Measurements from ENCODE around the gene ZFP92.
"Not testable (repeated sequence)": the region's sequence is repeated elsewhere in the genome, so short reads cannot be mapped to it uniquely, and the experiment has no call there.

Gene ZFP92, protein sequence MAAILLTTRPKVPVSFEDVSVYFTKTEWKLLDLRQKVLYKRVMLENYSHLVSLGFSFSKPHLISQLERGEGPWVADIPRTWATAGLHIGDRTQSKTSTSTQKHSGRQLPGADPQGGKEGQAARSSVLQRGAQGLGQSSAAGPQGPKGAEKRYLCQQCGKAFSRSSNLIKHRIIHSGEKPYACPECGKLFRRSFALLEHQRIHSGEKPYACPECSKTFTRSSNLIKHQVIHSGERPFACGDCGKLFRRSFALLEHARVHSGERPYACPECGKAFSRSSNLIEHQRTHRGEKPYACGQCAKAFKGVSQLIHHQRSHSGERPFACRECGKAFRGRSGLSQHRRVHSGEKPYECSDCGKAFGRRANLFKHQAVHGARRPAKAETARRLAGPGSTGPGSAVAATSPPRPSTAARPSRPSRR

DNA sequence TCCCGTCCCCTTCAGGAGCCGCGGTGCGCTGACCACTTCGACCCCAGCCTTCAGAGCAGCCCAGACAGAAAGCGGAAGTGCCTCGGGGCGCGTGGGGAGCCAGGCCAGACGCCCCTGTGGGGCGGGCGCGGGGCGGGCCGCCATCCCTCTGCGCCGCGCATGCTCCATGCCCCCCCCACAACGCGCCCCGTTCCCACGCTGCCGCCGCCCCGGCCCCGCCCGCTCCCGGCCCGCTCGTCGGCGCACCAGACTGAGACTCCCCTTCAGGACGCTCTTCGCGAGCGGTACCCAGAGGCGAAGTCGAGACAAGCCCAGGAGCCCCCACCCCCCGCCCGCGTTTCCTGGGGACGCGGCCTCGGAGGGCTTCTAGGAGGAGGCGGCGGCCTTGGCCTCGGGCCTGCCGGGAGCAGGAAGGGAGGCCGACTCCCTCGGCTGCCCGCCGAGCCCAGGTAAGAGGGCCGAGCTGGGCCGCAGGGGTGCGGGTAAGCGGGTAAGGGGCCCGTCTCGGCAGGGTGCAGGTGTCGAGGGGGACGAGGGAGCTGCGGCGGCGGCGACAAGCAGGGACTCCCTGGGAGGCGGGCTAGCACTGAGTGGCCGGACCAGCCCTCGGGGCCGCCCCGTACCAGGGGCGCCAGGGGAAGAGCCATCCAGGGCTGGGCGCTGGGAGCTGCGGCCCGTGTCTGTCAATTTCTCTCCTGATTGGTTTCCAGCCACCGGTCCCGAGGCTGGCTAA lies at the start of gene ZFP92:
Gene ZFP92 (plus strand): TSS at position 218 of the 733 bp plus-strand sequence. CDS start 6,851 bp downstream, outside the sequence.
- no peak for DNase-seq

DNA sequence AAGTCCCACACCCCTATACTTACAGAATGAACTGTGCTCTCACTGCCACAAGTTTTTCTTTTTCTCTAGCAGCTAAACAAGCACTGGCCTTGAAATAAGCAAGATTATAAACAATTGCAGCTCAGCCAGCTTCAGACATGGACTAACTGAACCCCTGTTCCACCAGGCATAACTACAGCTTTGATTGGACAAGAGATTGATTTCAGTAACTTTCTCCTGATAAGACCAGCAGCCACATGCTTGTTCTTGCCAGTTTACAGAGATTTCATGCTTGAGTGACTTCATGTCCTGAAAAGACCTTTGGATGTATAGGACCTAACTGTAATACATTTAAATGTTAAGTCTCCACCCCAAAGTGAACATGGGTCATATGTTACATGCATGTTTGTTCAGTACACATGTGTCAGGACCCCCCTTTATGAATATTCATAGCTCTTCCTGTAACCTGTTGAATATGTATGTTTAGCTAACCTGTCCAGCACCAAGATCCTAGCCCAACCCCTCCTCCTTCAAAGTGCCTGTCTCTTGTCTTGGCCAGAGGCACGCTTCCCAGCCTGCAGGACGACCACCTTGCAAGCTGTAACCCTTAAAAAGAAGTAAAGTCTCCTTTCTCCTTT lies 49.4 kb upstream of the ZFP92 start:
- no peak for DNase-seq

DNA sequence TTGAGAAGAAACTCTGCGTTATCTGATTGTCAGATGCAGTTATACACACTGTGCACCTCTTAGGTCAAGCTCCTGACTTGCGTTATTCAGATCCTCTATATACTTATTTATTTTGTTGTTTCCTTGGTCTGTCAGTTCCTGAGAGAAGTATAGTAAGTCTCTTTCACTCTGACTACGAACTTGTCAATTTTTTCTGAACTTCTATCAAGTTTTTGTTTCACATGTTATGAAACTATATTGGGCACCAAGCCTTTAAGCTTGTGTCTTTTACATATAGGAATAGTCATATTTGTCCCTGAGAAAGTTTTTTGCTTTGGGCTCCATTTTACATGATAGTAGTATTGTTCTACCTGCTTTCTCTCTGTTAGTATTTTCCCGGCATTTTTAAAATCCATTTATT lies 45.6 kb upstream of the ZFP92 start:
- no peak for DNase-seq

DNA sequence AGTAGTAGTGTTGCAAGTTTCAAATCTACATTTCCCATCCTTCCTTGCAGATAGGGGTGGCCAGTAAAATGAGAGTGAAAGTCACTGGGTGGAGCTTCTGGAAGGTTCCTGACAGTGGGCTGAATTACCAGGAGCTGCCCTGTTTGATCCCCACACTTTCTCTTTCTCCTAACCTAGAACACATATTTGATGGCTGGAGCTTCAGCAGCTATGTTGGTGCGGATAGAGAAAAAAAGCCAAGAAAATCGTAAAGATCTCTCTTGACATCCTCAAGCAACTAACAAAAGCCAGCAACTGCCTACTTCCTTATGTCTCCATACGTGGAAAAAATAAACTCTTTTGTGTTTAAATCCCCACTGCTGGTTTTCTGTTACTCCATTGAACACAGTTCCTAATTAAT lies 45.2 kb upstream of the ZFP92 start:
- DNase-seq = no peak

DNA sequence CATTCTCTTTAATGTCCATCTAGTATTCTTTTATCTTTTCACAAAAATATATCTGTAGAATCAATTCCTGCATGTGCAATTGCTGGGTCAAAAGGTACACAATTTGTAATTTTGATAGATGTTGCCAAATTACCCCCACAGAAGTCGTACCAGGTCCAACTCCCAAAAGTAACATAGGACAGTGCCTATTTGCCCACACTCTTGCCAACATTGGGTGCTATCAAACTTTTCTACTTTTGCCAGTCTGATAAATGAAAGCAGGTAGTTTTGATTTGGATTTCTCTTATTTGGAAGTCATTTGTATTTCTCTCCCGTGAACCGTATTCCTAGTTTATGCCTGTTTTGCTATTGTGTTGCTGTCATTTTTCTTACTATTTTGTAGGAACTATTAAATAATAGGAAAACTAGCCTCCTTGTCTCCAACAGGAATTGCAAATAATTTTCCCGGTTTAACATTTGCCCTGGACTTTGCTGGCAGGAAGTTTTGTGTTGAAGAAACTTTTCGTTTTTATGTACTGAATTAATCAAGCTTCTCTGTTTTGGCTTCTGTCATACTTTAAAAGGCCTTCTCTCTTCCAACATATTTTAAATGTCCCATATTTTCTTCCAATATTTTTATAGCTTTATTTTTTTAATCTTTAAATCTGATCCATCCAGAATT lies 44.3 kb upstream of the ZFP92 start:
- DNase-seq = no peak

DNA sequence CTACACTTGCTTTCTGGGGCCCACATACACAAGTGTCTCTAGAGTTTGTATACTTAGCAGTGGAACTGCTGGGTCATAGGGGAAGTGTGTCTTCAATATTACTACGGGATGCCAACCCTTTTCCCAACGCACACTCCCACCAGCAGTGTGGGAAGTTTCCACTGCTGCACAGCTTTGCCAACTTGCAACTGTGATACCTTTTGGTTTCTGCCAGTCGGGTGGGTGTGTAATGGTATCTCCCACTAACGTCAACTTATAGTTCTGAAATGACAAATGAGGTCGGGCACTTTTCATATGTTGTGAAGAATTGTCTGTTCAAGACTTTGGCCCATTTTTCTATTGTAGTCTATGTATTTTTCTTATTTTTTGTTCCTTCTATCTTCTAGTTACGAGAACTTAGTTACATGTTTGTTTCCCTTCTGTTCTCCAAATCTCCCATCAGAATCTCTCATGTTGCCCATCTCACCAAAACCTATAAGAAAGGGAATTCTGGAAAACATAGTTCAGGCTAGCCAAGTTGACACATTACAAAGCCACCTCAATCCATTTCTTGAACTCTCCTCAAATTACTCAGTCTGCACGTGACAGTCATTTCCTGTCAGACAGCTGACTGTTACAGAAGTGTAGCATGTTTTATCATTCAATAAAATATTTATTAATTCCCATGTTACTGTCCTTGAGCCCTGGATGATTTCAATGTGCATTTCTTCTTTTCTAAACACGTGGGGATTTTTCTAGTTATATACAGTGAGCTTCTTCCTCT lies 40.8 kb upstream of the ZFP92 start:
- no peak for DNase-seq

DNA sequence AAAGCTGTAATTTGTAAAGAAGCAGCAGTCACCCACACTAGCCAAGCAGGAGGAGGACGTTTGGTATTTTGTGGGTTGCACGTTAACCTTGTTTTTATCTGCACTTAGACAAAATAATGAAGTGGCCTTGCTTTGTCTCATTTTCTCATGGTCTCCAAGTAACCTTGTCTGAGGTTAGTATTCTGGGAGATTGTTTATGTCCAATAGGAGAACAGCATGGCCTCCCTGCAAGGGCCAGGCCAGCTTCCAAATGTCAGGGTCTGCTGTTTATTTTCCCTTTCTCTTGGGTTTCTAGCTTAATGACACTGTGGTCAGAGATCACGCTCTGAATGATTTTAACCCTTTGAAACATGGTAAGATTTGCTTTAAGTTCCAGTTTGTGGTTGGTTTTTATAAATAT lies 40.0 kb upstream of the ZFP92 start:
- DNase-seq = no peak

DNA sequence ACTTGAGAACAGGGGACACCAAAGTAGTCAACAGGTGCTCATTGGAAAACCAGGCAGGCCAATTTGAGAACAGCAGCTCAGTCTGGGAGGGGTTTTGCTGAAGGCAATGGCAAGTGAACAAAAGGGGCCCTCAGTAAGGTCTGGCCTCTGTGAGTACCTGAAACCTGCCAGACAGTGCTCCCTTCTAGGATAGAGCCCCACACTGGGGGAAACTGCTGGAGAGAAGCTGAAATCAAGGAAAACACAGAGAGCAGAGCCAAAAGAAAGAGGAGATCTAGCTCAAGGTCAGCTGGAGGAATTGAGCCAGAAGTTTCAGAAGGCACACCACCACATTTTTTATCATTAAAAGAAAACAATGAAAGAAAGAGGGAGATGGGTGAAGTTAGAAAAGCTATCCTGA lies 38.3 kb upstream of the ZFP92 start:
- no peak for DNase-seq

DNA sequence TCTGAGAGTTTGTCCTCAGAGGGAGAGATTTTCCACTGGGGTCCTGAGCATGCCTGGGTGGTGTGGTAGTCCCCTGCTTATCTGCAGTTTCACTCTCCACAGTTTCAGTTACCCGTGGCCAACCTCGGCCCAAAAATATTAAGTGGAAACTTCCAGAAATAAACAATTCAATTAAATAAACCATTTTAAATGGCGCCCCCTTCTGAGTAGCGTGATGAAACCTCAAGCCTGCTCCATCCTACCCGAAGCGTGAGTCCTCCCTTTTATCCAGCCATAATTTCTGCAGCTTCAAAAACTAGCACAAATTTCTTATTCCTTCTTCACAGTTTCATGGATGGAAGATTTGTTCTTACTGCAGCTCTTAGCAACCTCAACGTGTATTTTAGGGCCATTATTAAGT lies 36.8 kb upstream of the ZFP92 start:
- no peak for DNase-seq

DNA sequence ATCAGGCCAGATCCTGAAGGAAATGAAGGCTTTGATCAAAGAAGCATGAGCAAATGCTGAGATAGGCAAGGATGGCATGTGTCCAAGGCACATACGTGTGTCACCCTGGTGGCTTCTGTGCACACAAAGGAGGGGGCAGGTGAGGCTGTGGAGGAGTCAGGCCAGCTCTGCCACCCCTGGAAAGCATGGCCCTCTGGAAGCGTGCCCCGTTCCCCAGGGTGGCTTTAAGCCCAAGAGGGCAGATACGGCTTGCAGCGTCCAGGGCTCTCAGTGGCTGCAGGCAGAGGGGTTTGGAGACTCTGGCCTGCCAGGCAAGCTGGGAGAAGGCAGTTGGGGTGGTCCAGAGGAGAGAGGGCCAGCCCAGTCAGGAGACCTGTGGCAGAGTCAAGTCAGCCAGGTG lies 35.7 kb upstream of the ZFP92 start:
- DNase-seq = no peak

DNA sequence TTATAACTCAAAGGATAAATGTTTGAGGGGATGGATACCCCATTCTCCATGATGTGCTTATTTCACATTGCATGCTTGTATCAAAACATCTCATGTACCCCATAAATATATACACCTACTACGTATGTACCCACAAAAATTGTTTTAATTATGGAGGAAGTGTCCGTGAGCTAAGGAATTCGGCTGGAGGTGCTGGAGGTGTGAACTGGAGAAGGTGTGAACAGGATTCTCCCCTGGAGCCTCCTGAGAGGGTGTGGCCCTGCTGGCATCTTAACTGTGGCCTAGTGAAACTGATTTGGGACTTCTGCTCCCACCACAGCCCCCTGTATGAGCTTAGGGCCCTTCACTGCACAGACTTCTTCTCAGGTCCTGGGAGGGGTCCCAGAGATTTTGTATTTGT lies 33.5 kb upstream of the ZFP92 start:
- no peak for DNase-seq

DNA sequence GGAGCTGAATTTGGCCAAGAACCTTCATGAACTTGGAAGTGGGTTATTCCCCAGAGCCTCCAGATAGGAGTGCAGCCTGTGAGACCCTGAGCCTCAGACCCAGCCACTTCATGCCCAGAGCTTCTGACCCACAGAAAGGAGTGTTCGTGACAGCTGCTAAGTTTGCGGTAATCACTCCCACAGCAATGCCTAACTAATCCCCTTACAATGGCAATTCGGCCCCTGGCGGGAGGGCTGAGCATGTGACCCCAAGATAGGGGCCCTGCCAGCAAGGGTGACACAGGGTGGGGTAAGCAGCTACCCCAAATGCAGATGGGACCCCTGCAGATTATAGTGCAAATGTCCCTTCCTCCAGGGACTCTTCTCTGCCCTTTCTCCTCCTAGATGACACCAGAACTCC lies 32.7 kb upstream of the ZFP92 start:
- DNase-seq = no peak

DNA sequence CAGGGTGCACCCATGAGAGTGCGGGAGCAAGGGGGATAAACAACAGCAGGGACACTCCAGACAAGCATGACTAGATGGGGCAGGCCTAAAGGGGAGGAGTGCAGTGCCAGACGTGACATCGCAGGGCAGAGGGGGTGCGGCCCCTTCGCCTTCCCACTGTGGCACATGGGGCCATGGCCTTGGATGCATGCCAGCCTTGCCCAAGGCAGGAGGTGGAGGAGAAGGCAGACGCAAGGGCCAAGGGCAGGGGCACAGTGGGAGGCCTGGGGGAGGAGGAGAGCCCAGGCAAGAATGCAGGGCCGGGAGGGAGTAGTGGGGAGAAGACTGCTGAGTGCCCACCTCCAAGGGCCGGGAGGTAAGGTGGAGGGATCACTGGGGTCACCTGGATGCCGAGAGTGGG lies 31.8 kb upstream of the ZFP92 start:
- DNase-seq = no peak

DNA sequence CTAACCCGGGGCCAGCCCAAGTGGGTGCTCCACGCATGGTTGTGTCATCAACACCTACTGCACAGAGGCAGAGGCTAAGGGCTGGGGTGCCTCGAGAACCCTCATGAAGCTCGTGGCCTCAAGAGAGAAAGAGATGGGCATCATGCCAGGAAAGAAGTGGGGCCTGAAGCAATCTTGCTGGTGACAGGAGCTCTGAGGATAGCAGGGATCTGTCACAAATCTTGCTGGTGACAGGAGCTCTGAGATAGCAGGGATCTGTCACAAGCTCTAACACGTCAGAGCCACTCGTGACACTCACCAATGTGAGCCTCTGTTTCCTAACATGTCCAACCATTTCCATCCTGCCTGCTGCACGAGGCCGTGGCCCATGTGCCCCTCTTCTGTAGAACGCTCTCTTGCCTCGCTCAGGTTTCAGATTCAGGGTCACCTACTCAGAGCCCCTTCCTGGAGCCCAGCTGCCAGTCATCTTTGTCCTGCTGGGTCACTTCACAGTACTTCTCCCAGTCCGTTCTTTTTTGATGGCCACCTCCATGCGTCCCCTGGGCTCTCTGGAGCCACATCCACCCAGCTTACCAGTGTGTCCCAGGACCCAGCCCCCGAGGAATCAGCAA lies 31.2 kb upstream of the ZFP92 start:
- DNase-seq = no peak

DNA sequence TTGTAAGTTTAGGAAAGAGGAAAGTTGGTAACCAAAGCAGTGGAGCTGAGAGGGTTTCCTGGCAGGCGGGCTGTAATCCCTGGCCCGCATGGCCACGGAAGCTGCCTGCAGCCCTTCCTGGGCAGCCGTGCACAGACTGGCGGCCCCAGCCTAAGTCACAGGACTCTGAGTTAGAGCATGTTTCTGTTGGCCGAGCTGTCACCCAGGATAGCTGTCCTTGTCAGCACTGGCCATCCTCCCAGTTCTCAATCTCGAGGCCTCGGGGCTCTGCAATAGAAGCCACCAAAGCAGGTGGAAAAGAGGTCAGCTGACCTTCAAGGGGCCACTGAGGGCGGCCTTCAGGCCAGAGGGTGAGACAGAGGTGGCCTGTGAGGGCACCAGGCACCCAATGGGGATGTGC lies 30.6 kb upstream of the ZFP92 start:
- DNase-seq = peak; percentile 37

DNA sequence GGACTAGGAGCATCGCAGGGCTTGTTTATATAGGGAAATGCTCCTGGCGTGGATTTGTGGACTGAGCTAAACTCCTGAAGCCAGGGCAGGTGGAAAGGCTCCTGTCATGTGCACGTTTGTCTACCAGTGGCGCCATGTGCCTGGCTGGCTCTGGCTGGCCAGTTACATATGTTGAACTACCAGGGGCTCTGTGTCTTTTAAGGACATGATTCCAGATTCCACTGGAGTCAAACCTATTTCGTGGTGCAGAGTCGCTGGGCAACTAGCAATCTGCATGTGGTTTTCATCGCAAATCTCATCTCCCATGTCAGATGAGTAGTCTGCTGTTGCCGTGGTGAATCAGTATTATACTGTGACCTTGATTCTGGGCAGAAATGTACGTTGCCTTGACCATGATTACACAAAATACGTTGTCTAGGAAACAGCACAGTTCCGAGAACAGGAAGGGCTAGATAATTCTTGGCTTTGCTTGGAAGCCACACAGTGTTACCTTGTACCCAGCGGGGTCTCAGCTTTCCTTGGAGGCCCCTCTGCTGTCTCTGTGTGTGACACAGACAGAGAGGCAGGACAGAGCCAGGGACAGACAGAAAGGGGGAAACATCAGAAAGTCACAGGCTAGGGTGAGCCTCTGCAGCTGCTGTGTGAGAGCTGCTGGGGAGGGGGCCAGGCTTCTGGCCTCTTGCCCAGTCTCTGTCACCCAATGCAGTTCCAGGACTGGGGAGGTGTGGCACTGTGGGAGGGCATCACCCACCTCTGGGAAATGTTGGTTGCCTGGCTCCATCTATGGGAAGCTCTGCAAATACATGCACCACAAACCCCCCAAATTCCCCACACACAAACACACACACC lies 29.4 kb upstream of the ZFP92 start:
- peak; percentile 86 for DNase-seq

DNA sequence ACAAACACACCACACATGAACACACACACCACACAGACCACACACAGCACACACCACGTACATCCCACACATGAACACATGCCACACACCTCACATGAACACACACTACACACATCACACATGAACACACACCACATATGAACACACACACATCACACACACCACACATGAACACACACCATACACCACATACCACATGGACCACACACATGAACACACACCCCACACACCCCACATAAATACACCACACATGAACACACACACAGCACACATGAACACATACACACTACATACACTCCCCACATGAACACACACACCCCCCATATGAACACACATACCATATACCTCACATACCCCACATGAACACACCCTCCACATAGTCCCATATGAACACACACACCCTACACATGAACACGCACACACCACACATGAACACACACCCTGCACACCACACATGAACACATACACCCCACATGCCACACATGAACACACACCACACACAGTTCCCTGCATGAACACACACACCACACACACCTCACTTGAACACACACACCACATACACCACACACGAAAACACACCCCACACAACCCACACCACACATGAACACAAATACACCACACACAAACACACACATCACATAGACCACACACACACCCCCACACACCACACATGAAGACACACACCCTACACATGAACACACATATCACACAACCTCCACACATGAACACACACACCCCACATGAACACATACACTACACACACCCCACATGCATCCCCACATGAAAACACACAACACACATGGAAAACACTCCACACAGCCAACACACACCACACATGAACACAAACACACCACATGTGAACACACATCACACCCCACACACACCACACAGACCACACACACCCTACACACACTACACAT lies 28.4 kb upstream of the ZFP92 start:
- DNase-seq = no peak

DNA sequence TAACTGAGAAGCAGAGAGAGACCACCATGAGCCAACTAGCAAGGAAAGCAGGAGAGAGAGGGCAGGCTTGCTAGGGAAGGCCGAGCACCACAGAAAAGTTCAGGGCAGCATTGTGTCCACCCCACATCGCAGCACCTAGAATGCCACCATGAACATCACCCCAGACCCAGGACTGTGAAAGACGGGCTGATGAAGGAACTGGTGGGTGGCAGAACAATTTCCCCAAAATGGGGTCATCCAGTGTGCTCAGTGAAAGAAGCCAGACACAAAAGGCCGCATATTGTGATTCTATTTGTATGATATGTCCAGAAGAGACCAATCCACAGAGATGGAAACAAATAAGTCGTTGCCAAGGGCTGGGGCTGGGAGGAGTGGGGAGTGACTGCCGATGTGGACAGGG lies 26.9 kb upstream of the ZFP92 start:
- DNase-seq = no peak

DNA sequence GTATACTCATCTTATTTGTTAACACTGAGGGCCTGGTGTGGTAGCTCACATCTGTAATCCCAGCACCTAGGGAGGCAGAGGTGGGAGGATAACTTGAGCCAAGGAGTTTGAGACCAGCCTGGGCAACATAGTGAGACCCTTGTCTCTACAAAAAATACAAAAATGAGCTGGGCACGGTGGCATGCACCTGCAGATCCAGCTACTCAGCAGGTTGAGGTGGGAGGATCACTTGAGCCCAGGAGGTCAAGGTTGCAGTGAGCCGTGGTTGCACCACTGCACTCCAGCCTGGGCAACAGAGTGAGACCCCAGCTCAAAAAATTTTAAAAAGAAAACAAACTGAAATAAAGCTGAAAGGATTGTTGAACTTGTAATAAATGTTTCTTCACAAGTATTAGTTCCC lies 26.3 kb upstream of the ZFP92 start:
- not testable (repeated sequence) for DNase-seq

DNA sequence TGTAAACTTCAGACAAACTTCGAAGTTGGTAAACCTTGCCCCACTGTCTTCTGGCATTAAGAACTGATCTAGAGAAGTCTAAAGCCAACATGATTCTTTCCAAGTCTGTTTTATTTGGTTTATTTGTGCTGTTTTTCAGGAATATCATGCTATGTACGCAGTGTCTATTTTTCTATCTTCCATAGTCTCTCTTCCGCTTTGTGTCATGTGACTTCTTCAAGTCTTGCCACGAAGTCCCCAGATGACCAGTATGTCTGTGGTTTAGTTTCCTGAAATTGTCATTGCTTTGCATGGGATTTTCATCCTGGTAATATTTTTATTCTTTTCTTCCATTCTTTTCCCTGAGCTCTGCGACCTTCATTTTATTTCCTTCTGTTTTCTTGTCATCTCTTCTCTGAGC lies 25.2 kb upstream of the ZFP92 start:
- no peak for DNase-seq
